SK-N-SH (cell line): ENCODE measurements around the gene PRIM2. TPM values are rescaled to one million over a fixed set of nuclear protein-coding genes. Genes with fewer than 3 reads are reported as not detected.
"Not testable (repeated sequence)": the region's sequence is repeated elsewhere in the genome, so short reads cannot be mapped to it uniquely, and the experiment has no call there.

Source experiments
- CTCF ChIA-PET: fragments of 300-600, 350-600 bp; formaldehyde crosslinking; extraction: SDS; loops from one replicate; lab custom pipeline; 2021; lab: Yijun Ruan, JAX
- POLR2A ChIA-PET: fragments of 350-600 bp; sonication (Branson Sonifier 250); formaldehyde crosslinking; extraction: SDS; loops from one replicate; lab custom pipeline; 2020; ENCODE audit warnings: antibody characterized with exemption, inconsistent platforms; lab: Yijun Ruan, JAX
- DNase-seq: peaks from one replicate; pipeline ENCODE4 v3.0.0; 2012
- H2AFZ ChIP-seq: fragments of 200-600 bp; sonication (generic); 2 replicates; pipeline ENCODE4 v1.8.1; 2016; ENCODE audit warnings: antibody characterized with exemption, mild to moderate bottlenecking, low read depth
- H3F3A ChIP-seq: fragments of 200-600 bp; sonication (generic); replicated peaks from 2 replicates; pipeline ENCODE3; 2016; ENCODE audit warnings: antibody characterized with exemption, mild to moderate bottlenecking; ENCODE audit not compliant: insufficient read depth
- H3K27ac ChIP-seq, 2 experiments: fragments of 200-500 bp in 1 of 2; fragments of 200-600 bp in 1 of 2; sonication (Bioruptor generic) in 1 of 2; sonication (generic), shearing (Covaris generic) in 1 of 2; 2 replicates each; pipeline versions ENCODE4 v1.5.1 to v1.6.1; 2014 to 2016; ENCODE audit warnings: low read depth in 2 of 2, inconsistent platforms in 1 of 2, low read length in 1 of 2, mild to moderate bottlenecking in 1 of 2, mixed read lengths in 1 of 2
- H3K27me3 ChIP-seq: fragments of 200-600 bp; sonication (generic), shearing (Covaris generic); 2 replicates; pipeline ENCODE4 v1.6.1; 2016; ENCODE audit warnings: mixed run types; ENCODE audit not compliant: insufficient read depth
- H3K36me3 ChIP-seq, 2 experiments: fragments of 200-500 bp in 1 of 2; fragments of 200-600 bp in 1 of 2; sonication (Bioruptor generic) in 1 of 2; sonication (generic) in 1 of 2; replicated peaks in 1 of 2; 2 replicates each; pipeline versions ENCODE3 to v1.5.1; 2014 to 2016; ENCODE audit warnings: low read length in 1 of 2, mild to moderate bottlenecking in 1 of 2; ENCODE audit not compliant: insufficient read depth in 2 of 2, control insufficient read depth in 1 of 2
- H3K4me1 ChIP-seq, 2 experiments: fragments of 200-500 bp in 1 of 2; fragments of 200-600 bp in 1 of 2; sonication (Bioruptor generic) in 1 of 2; sonication (generic), shearing (Covaris generic) in 1 of 2; 2 replicates each; pipeline versions ENCODE4 v1.5.1 to v1.6.1; 2014 to 2016; ENCODE audit warnings: low read depth in 1 of 2, low read length in 1 of 2, mixed run types in 1 of 2; ENCODE audit not compliant: insufficient read depth in 2 of 2, control insufficient read depth in 1 of 2
- H3K4me2 ChIP-seq: fragments of 200-600 bp; sonication (generic), shearing (Covaris generic); 2 replicates; pipeline ENCODE4 v1.6.1; 2017; ENCODE audit warnings: mixed run types
- H3K4me3 ChIP-seq, 2 experiments: fragments of 200-500 bp in 1 of 2; fragments of 200-600 bp in 1 of 2; sonication (Bioruptor generic) in 1 of 2; sonication (generic), shearing (Covaris generic) in 1 of 2; 2 replicates each; pipeline versions ENCODE4 v1.5.1 to v1.8.1; 2014 to 2016; ENCODE audit warnings: low read depth in 2 of 2, inconsistent platforms in 1 of 2, low read length in 1 of 2, mild to moderate bottlenecking in 1 of 2, mixed read lengths in 1 of 2, moderate library complexity in 1 of 2
- H3K79me2 ChIP-seq: fragments of 200-600 bp; sonication (generic); 2 replicates; pipeline ENCODE4 v1.8.1; 2017; ENCODE audit warnings: mild to moderate bottlenecking; ENCODE audit not compliant: insufficient read depth
- H3K9ac ChIP-seq: fragments of 200-600 bp; sonication (generic); 2 replicates; pipeline ENCODE4 v1.6.1; 2017; ENCODE audit warnings: mixed run types
- H3K9me2 ChIP-seq: fragments of 200-600 bp; sonication (generic); 2 replicates; pipeline ENCODE4 v1.6.1; 2017; ENCODE audit warnings: mixed run types
- H3K9me3 ChIP-seq: fragments of 200-600 bp; sonication (generic); 2 replicates; pipeline ENCODE4 v1.6.1; 2017; ENCODE audit warnings: mixed run types, mild to moderate bottlenecking, moderate library complexity
- H4K20me1 ChIP-seq: fragments of 200-600 bp; sonication (generic); 2 replicates; pipeline ENCODE4 v1.6.1; 2017; ENCODE audit warnings: mild to moderate bottlenecking, mixed run types; ENCODE audit not compliant: insufficient read depth
- WGBS: methylation state at CpG from one replicate; pipeline ENCODE4 v1.1.6; 2017; ENCODE audit warnings: low lambda C conversion rate; 5-methylcytosine and 5-hydroxymethylcytosine counted together
- polyA plus RNA-seq, 3 experiments: library from polyadenylated mRNA; depleted of rRNA; stranded (reverse); fragments of >200 nt; gene quantifications; 2 replicates each; pipeline ENCODE4 v1.2.3, GENCODE V29; 2012

The PRIM2 gene
- polyA plus RNA-seq, 1 of the 3 experiments (the other 2 are of a cell fraction) = 14.1 TPM

- peaks cover 50% of the 10 kb centered on the region for H3K79me2 ChIP-seq
- H3K27me3 ChIP-seq, H3K4me3 ChIP-seq, H4K20me1 ChIP-seq, H3K36me3 ChIP-seq, H3K9me2 ChIP-seq, DNase-seq, H3K27ac ChIP-seq, CTCF ChIA-PET, POLR2A ChIA-PET, H3F3A ChIP-seq, H3K9me3 ChIP-seq, H3K4me2 ChIP-seq, H3K9ac ChIP-seq, H2AFZ ChIP-seq, H3K4me1 ChIP-seq: not testable (repeated sequence)
- WGBS = 97% methylated on average over 4 of the region's 4 CpGs
Observed at GRCh38 chr6:57368965-57369731, 51.7 kb downstream of the PRIM2 start.

- H3F3A ChIP-seq, H3K4me1 ChIP-seq, H3K4me2 ChIP-seq, H3K27me3 ChIP-seq, H4K20me1 ChIP-seq, H3K4me3 ChIP-seq, CTCF ChIA-PET, DNase-seq, H3K9me2 ChIP-seq, H3K9me3 ChIP-seq, POLR2A ChIA-PET, H3K9ac ChIP-seq, H2AFZ ChIP-seq, H3K27ac ChIP-seq: not testable (repeated sequence)
- H3K79me2 ChIP-seq = peaks cover 58% of the 10 kb centered on the region
- peaks cover 2 to 11% of the 10 kb centered on the region in 2 experiments for H3K36me3 ChIP-seq
- WGBS = 97% methylated on average over 1 of the region's 1 CpG
Observed at GRCh38 chr6:57371779-57372178, 54.3 kb downstream of the PRIM2 start.

- H3K9me2 ChIP-seq, POLR2A ChIA-PET, H3K9ac ChIP-seq, H3F3A ChIP-seq, CTCF ChIA-PET, H3K4me3 ChIP-seq, H3K4me2 ChIP-seq, H3K9me3 ChIP-seq, H3K4me1 ChIP-seq, H4K20me1 ChIP-seq, H3K27ac ChIP-seq, DNase-seq, H3K27me3 ChIP-seq, H2AFZ ChIP-seq: not testable (repeated sequence)
- Histone ChIP-seq H3K36me3 (peaks cover 0 to 15% of the 10 kb centered on the region in 2 experiments), H3K79me2 (peaks cover 64% of the 10 kb centered on the region)
- WGBS = 83% methylated on average over 4 of the region's 4 CpGs
Observed at GRCh38 chr6:57374764-57375163, 57.3 kb downstream of the PRIM2 start.

- CTCF ChIA-PET, H3K4me1 ChIP-seq, H3K9me2 ChIP-seq, DNase-seq, H3K27ac ChIP-seq, H3K9me3 ChIP-seq, H3K27me3 ChIP-seq, H3K9ac ChIP-seq, H3K4me3 ChIP-seq, H3F3A ChIP-seq, POLR2A ChIA-PET, H2AFZ ChIP-seq, H3K4me2 ChIP-seq, H4K20me1 ChIP-seq: not testable (repeated sequence)
- peaks cover 69% of the 10 kb centered on the region for H3K79me2 ChIP-seq
- H3K36me3 ChIP-seq = peaks cover 4 to 21% of the 10 kb centered on the region in 2 experiments
- WGBS = 100% methylated on average over 2 of the region's 3 CpGs
Observed at GRCh38 chr6:57376083-57376482, 58.7 kb downstream of the PRIM2 start.

- H4K20me1 ChIP-seq, H3F3A ChIP-seq, H3K4me3 ChIP-seq, CTCF ChIA-PET, H3K27me3 ChIP-seq, H3K9me3 ChIP-seq, H3K9ac ChIP-seq, H3K9me2 ChIP-seq, H2AFZ ChIP-seq, H3K4me2 ChIP-seq, DNase-seq, H3K27ac ChIP-seq, H3K4me1 ChIP-seq: not testable (repeated sequence)
- WGBS = 69% methylated on average over 2 of the region's 2 CpGs
- peaks cover 62% of the 10 kb centered on the region for H3K79me2 ChIP-seq
- POLR2A ChIA-PET = interaction anchor here (0.5 kb wide), 1 partner anchor 15 kb away, joined by 3 read pairs; no protein-coding TSS in a partner anchor
- H3K36me3 ChIP-seq = peaks cover 0 to 21% of the 10 kb centered on the region in 2 experiments
Observed at GRCh38 chr6:57389038-57389592, 71.7 kb downstream of the PRIM2 start.

GRCh38 chr6:57390818-57391217 lies 73.4 kb downstream of the PRIM2 start:
- H3F3A ChIP-seq, H3K4me2 ChIP-seq, H3K9ac ChIP-seq, CTCF ChIA-PET, H3K9me3 ChIP-seq, H3K27ac ChIP-seq, DNase-seq, H3K4me1 ChIP-seq, H2AFZ ChIP-seq, H3K9me2 ChIP-seq, H3K27me3 ChIP-seq, H3K4me3 ChIP-seq, POLR2A ChIA-PET, H4K20me1 ChIP-seq: not testable (repeated sequence)
- WGBS = 86% methylated on average over 2 of the region's 2 CpGs
- Histone ChIP-seq H3K79me2 (peaks cover 62% of the 10 kb centered on the region), H3K36me3 (peaks cover 0 to 21% of the 10 kb centered on the region in 2 experiments)
